ENCODE data around the gene PSMA6.

GRCh38 chr14:35337269-35338255 is 45.4 kb downstream of the PSMA6 start:
- no peak for TF ChIP-seq CTCF (conservative IDR thresholded peaks at IDR 0.05; ENCODE audit: low read depth, low read length)
- no peak for TF ChIP-seq EZH2 (IDR thresholded peaks at IDR 0.05; ENCODE audit: low read length, unreplicated experiment)
- TF ChIP-seq EZH2phosphoT487 (IDR thresholded peaks at IDR 0.05; ENCODE audit: borderline replicate concordance, low read length): no peak

Measured in PC-3 (cell line).